ENCODE data around the gene ABCD1.

DNA sequence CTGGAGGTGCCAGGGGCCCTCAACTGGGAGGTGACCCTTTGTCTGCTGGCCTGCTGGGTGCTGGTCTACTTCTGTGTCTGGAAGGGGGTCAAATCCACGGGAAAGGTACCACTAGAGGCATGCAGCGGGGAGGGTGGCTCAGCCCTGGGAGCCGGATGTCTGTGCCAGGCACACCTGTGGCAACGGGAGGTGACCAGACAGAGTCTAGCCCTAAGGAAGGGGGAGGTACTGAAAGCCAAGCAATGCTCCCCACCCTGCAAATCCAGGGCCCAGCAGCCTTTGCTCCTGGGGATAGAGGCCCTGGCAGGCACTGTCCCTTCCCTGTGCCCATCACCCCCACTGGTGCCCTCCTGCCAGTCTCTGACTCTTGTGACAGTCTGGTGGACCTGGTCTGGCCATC is 32.7 kb upstream of the ABCD1 start:
- TF ChIP-seq, protein P1, sequence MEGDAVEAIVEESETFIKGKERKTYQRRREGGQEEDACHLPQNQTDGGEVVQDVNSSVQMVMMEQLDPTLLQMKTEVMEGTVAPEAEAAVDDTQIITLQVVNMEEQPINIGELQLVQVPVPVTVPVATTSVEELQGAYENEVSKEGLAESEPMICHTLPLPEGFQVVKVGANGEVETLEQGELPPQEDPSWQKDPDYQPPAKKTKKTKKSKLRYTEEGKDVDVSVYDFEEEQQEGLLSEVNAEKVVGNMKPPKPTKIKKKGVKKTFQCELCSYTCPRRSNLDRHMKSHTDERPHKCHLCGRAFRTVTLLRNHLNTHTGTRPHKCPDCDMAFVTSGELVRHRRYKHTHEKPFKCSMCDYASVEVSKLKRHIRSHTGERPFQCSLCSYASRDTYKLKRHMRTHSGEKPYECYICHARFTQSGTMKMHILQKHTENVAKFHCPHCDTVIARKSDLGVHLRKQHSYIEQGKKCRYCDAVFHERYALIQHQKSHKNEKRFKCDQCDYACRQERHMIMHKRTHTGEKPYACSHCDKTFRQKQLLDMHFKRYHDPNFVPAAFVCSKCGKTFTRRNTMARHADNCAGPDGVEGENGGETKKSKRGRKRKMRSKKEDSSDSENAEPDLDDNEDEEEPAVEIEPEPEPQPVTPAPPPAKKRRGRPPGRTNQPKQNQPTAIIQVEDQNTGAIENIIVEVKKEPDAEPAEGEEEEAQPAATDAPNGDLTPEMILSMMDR (IDR thresholded peaks at IDR 0.05), result no peak
- TF ChIP-seq POLR2A (IDR thresholded peaks at IDR 0.05), result no peak
